ENCODE data around the gene RAB33A. TPM values are rescaled to one million over a fixed set of nuclear protein-coding genes. Genes with fewer than 3 reads are reported as not detected.

The RAB33A gene
- total RNA-seq, 1 experiment from 2014 or later = 10.3 TPM

- no peaks in the 10 kb centered on the region for H3K9me2 ChIP-seq (replicated peaks; ENCODE audit: insufficient read depth, low read length)
- no peak overlapping the region for H3K4me3 ChIP-seq (ENCODE audit: low read length)
- H3K79me2 ChIP-seq (ENCODE audit: low read length) = peaks cover 20% of the 10 kb centered on the region; the same call in 1 of the 2 replicates
- H2AFZ ChIP-seq (ENCODE audit: low read length) = no peak overlapping the region
- no peak overlapping the region for H3K9ac ChIP-seq (ENCODE audit: low read length)
- no peak overlapping the region for H3K4me2 ChIP-seq (ENCODE audit: low read depth, low read length, poor library complexity, severe bottlenecking)
- H3K4me1 ChIP-seq (ENCODE audit: low read length) = peaks cover 58% of the 10 kb centered on the region
- H4K20me1 ChIP-seq (ENCODE audit: insufficient read depth, low read depth, low read length) = no peaks in the 10 kb centered on the region
- H3K27ac ChIP-seq (ENCODE audit: low read length) = no peak overlapping the region
- no peak for DNase-seq
- no peaks in the 10 kb centered on the region for H3K27me3 ChIP-seq (ENCODE audit: low read length)
- H3K36me3 ChIP-seq (ENCODE audit: insufficient read depth, low read length) = no peaks in the 10 kb centered on the region
- no peaks in the 10 kb centered on the region for H3K9me3 ChIP-seq (ENCODE audit: low read length)
Observed at GRCh38 chrX:130174937-130175336, 3.2 kb downstream of the RAB33A start.

GRCh38 chrX:130176354-130176776, 4.6 kb downstream of the RAB33A start:
- H3K9ac ChIP-seq (ENCODE audit: low read length) = no peak overlapping the region
- H3K4me2 ChIP-seq (ENCODE audit: low read depth, low read length, poor library complexity, severe bottlenecking) = peak overlapping the region; percentile 45
- H3K9me2 ChIP-seq (replicated peaks; ENCODE audit: insufficient read depth, low read length) = no peaks in the 10 kb centered on the region
- no peaks in the 10 kb centered on the region for H3K27me3 ChIP-seq (ENCODE audit: low read length)
- H2AFZ ChIP-seq (ENCODE audit: low read length) = no peak overlapping the region
- H3K79me2 ChIP-seq (ENCODE audit: low read length) = peaks cover 20% of the 10 kb centered on the region; the same call in 1 of the 2 replicates
- H3K4me1 ChIP-seq (ENCODE audit: low read length) = peaks cover 53% of the 10 kb centered on the region
- H3K27ac ChIP-seq (ENCODE audit: low read length) = peak overlapping the region; percentile 64
- peak; percentile 60 for DNase-seq
- no peaks in the 10 kb centered on the region for H4K20me1 ChIP-seq (ENCODE audit: insufficient read depth, low read depth, low read length)
- H3K4me3 ChIP-seq (ENCODE audit: low read length) = peak overlapping the region; percentile 44; the same call in 1 of the 2 replicates
- H3K9me3 ChIP-seq (ENCODE audit: low read length) = no peaks in the 10 kb centered on the region
- no peaks in the 10 kb centered on the region for H3K36me3 ChIP-seq (ENCODE audit: insufficient read depth, low read length)

- Histone ChIP-seq H3K27me3 (ENCODE audit: low read length) (no peaks in the 10 kb centered on the region), H3K27ac (ENCODE audit: low read length) (peak overlapping the region; percentile 64), H3K36me3 (ENCODE audit: insufficient read depth, low read length) (no peaks in the 10 kb centered on the region), H3K79me2 (ENCODE audit: low read length) (peaks cover 19% of the 10 kb centered on the region; the same call in 1 of the 2 replicates), H3K4me2 (ENCODE audit: low read depth, low read length, poor library complexity, severe bottlenecking) (peak overlapping the region; percentile 45), H3K9me2 (replicated peaks; ENCODE audit: insufficient read depth, low read length) (no peaks in the 10 kb centered on the region), H2AFZ (ENCODE audit: low read length) (no peak overlapping the region), H3K4me1 (ENCODE audit: low read length) (peaks cover 54% of the 10 kb centered on the region), H3K4me3 (ENCODE audit: low read length) (no peak overlapping the region), H3K9ac (ENCODE audit: low read length) (no peak overlapping the region), H4K20me1 (ENCODE audit: insufficient read depth, low read depth, low read length) (no peaks in the 10 kb centered on the region), H3K9me3 (ENCODE audit: low read length) (no peaks in the 10 kb centered on the region)
- no peak for DNase-seq
Observed at GRCh38 chrX:130176942-130177341, 5.2 kb downstream of the RAB33A start.

- Histone ChIP-seq H3K9me3 (ENCODE audit: low read length) (no peaks in the 10 kb centered on the region), H2AFZ (ENCODE audit: low read length) (no peak overlapping the region), H3K4me2 (ENCODE audit: low read depth, low read length, poor library complexity, severe bottlenecking) (no peak overlapping the region), H3K27ac (ENCODE audit: low read length) (no peak overlapping the region), H4K20me1 (ENCODE audit: insufficient read depth, low read depth, low read length) (no peaks in the 10 kb centered on the region), H3K27me3 (ENCODE audit: low read length) (no peaks in the 10 kb centered on the region), H3K36me3 (ENCODE audit: insufficient read depth, low read length) (no peaks in the 10 kb centered on the region; the same call in 1 of the 2 replicates), H3K4me1 (ENCODE audit: low read length) (peaks cover 40% of the 10 kb centered on the region), H3K9ac (ENCODE audit: low read length) (no peak overlapping the region), H3K4me3 (ENCODE audit: low read length) (no peak overlapping the region), H3K9me2 (replicated peaks; ENCODE audit: insufficient read depth, low read length) (no peaks in the 10 kb centered on the region), H3K79me2 (ENCODE audit: low read length) (peaks cover 8% of the 10 kb centered on the region; the same call in 1 of the 2 replicates)
- DNase-seq = no peak
Observed at GRCh38 chrX:130179170-130179569, 7.4 kb downstream of the RAB33A start.

GRCh38 chrX:130179579-130180215, 7.9 kb downstream of the RAB33A start:
- H3K36me3 ChIP-seq (ENCODE audit: insufficient read depth, low read length) = no peaks in the 10 kb centered on the region; the same call in 1 of the 2 replicates
- H3K9ac ChIP-seq (ENCODE audit: low read length) = no peak overlapping the region
- H3K4me2 ChIP-seq (ENCODE audit: low read depth, low read length, poor library complexity, severe bottlenecking) = no peak overlapping the region
- H3K9me3 ChIP-seq (ENCODE audit: low read length) = no peaks in the 10 kb centered on the region
- H3K79me2 ChIP-seq (ENCODE audit: low read length) = peaks cover 3% of the 10 kb centered on the region; the same call in 1 of the 2 replicates
- no peaks in the 10 kb centered on the region for H3K27me3 ChIP-seq (ENCODE audit: low read length)
- peaks cover 35% of the 10 kb centered on the region for H3K4me1 ChIP-seq (ENCODE audit: low read length)
- H3K27ac ChIP-seq (ENCODE audit: low read length) = no peak overlapping the region
- H3K9me2 ChIP-seq (replicated peaks; ENCODE audit: insufficient read depth, low read length) = no peaks in the 10 kb centered on the region
- H4K20me1 ChIP-seq (ENCODE audit: insufficient read depth, low read depth, low read length) = no peaks in the 10 kb centered on the region
- no peak overlapping the region for H3K4me3 ChIP-seq (ENCODE audit: low read length)
- DNase-seq = no peak
- no peak overlapping the region for H2AFZ ChIP-seq (ENCODE audit: low read length)

GRCh38 chrX:130184168-130184567, 12.4 kb downstream of the RAB33A start:
- no peak overlapping the region for H3K4me3 ChIP-seq (ENCODE audit: low read length)
- no peaks in the 10 kb centered on the region for H3K9me3 ChIP-seq (ENCODE audit: low read length)
- H4K20me1 ChIP-seq (ENCODE audit: insufficient read depth, low read depth, low read length) = no peaks in the 10 kb centered on the region
- no peak overlapping the region for H3K27ac ChIP-seq (ENCODE audit: low read length)
- no peak overlapping the region for H2AFZ ChIP-seq (ENCODE audit: low read length)
- no peak overlapping the region for H3K9ac ChIP-seq (ENCODE audit: low read length)
- DNase-seq = no peak
- no peaks in the 10 kb centered on the region for H3K9me2 ChIP-seq (replicated peaks; ENCODE audit: insufficient read depth, low read length)
- H3K4me2 ChIP-seq (ENCODE audit: low read depth, low read length, poor library complexity, severe bottlenecking) = no peak overlapping the region
- H3K36me3 ChIP-seq (ENCODE audit: insufficient read depth, low read length) = no peaks in the 10 kb centered on the region; the same call in 1 of the 2 replicates
- peaks cover 4% of the 10 kb centered on the region; the same call in 1 of the 2 replicates for H3K4me1 ChIP-seq (ENCODE audit: low read length)
- H3K79me2 ChIP-seq (ENCODE audit: low read length) = no peaks in the 10 kb centered on the region
- no peaks in the 10 kb centered on the region for H3K27me3 ChIP-seq (ENCODE audit: low read length)

- H3K4me3 ChIP-seq (ENCODE audit: low read length) = no peak overlapping the region
Observed at GRCh38 chrX:130184857-130185256, 13.1 kb downstream of the RAB33A start.

GRCh38 chrX:130186651-130187050, 14.9 kb downstream of the RAB33A start:
- no peaks in the 10 kb centered on the region for H3K9me3 ChIP-seq (ENCODE audit: low read length)
- no peaks in the 10 kb centered on the region for H3K79me2 ChIP-seq (ENCODE audit: low read length)
- H3K4me3 ChIP-seq (ENCODE audit: low read length) = no peak overlapping the region
- H3K4me1 ChIP-seq (ENCODE audit: low read length) = no peaks in the 10 kb centered on the region
- H3K27ac ChIP-seq (ENCODE audit: low read length) = no peak overlapping the region
- no peaks in the 10 kb centered on the region for H3K9me2 ChIP-seq (replicated peaks; ENCODE audit: insufficient read depth, low read length)
- no peak overlapping the region for H3K9ac ChIP-seq (ENCODE audit: low read length)
- no peak for DNase-seq
- H2AFZ ChIP-seq (ENCODE audit: low read length) = no peak overlapping the region
- H3K27me3 ChIP-seq (ENCODE audit: low read length) = no peaks in the 10 kb centered on the region
- no peak overlapping the region for H3K4me2 ChIP-seq (ENCODE audit: low read depth, low read length, poor library complexity, severe bottlenecking)
- H3K36me3 ChIP-seq (ENCODE audit: insufficient read depth, low read length) = no peaks in the 10 kb centered on the region; the same call in 1 of the 2 replicates
- H4K20me1 ChIP-seq (ENCODE audit: insufficient read depth, low read depth, low read length) = no peaks in the 10 kb centered on the region

More at GRCh38 chrX:130184857-130185256, 13.1 kb downstream of the RAB33A start:
- H3K4me1 ChIP-seq (ENCODE audit: low read length) = peaks cover 4% of the 10 kb centered on the region; the same call in 1 of the 2 replicates
- H4K20me1 ChIP-seq (ENCODE audit: insufficient read depth, low read depth, low read length) = no peaks in the 10 kb centered on the region
- no peak overlapping the region for H2AFZ ChIP-seq (ENCODE audit: low read length)
- no peaks in the 10 kb centered on the region for H3K27me3 ChIP-seq (ENCODE audit: low read length)
- no peaks in the 10 kb centered on the region for H3K79me2 ChIP-seq (ENCODE audit: low read length)
- H3K9ac ChIP-seq (ENCODE audit: low read length) = no peak overlapping the region
- DNase-seq = no peak
- no peaks in the 10 kb centered on the region for H3K9me3 ChIP-seq (ENCODE audit: low read length)
- no peak overlapping the region for H3K27ac ChIP-seq (ENCODE audit: low read length)
- H3K4me2 ChIP-seq (ENCODE audit: low read depth, low read length, poor library complexity, severe bottlenecking) = no peak overlapping the region
- no peaks in the 10 kb centered on the region for H3K9me2 ChIP-seq (replicated peaks; ENCODE audit: insufficient read depth, low read length)
- no peaks in the 10 kb centered on the region; the same call in 1 of the 2 replicates for H3K36me3 ChIP-seq (ENCODE audit: insufficient read depth, low read length)

All from Karpas-422 (cell line).